DMS 273 (cell line): ENCODE measurements around the gene PDGFB.
A peak's percentile ranks its signal among the peaks of the same experiment; 100 is the strongest.

ENCODE experiments used
- DNase-seq: peaks from one replicate; lab custom pipeline; 2025; ENCODE audit not compliant: unreplicated experiment; lab: John Stamatoyannopoulos, UW

PDGFB gene

DNA sequence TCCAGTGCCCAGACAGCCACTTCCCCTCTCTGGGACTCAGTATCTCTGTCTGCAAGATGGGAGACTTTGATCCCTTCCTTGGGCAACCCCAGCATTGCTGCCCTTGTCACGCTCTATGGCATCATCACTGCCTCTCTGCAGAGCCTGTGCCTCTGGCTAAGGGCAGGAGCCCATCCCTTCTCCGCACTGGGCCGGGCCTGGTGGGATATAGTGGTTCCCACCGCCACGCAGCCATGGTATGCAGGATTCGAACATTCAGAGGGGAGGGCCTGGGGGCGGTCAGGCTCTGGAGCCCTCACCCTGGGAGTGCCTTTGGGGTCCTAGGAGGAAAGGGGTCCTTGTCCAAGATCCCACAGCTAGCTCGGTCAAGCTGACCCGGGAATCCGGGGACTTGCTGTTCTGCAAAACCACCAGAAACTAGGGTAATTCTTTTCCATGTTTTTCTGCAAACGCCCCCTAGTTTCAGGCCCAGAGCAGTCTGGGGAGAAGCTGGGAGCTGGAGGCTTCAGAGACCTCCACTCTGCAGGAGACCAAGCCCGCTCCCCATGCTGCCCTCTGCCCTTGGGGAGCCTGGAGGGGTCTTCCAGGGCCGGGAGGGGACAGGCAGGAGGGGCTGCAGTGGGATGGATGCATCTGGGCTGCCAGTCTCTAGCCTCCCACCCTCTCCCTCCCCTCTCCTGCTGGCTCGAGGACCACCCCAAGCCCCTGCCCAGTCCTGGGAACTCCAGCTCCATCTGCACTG lies 67.9 kb downstream of the PDGFB start:
- DNase-seq: no peak

DNA sequence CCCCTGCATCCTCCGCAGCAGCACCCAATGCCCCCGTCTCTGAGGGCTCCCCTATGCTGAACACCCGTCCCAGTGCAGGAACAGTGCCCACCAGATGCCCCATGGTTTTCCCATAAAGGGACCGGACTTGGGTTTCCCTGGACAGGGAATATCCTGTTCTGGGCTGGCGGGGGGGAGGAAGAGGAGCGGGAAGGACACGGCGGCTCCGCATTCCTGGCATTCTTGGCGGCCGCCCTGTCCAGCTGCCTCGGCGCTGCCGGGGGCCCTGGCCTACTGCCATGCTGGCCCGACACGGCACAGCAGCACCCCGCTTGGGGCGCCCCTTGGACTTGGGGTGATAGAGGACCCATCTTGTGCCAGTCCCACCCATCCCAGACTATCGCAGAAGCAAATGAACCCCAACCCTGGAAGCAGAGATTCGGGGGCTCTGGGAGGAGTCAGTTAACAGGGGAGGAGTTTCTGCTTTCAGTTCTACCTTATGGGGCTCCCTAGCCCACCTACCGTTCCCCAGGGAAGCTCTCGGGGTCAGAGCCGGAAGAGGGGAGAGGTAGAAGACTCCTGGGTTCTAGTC lies 68.6 kb downstream of the PDGFB start:
- DNase-seq: peak; percentile 25

DNA sequence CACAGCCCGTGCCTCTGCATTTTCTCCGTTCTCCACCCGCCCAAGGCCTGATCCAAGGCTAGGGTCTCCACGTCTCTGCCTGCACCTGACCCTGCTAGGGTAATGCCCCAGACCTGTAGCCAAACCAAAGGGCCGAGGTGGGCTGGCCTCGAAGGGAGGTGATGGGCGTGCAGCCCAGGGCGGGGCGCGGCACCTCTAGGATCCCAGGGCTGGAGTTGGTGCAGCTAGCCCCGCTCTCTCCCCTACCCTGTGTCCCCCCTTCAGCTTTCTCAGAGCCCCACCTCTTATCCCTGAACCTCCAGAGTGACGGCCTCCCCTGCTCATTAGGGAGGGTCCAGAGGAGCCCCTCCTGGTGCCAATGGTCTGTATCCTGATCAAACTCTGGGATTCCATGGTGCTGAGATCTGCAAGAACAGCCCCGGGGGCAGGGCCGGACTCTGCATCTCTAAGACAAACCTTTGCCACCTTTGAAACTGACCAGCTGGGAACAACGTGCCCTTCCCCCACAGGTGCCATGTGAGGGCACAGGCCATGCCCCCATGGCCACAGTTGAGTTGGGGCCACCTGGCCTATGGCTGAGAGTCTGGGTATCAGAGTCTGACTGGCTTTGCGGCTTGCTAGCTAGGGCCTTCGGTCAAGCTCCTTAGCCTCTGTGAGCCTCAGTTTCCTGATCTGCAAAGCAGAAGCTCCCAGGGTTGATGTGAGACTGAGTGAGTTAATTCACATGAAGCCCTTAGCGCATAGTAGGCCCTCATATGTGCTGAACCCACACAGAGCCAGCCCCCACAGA lies 69.2 kb downstream of the PDGFB start:
- no peak for DNase-seq

DNA sequence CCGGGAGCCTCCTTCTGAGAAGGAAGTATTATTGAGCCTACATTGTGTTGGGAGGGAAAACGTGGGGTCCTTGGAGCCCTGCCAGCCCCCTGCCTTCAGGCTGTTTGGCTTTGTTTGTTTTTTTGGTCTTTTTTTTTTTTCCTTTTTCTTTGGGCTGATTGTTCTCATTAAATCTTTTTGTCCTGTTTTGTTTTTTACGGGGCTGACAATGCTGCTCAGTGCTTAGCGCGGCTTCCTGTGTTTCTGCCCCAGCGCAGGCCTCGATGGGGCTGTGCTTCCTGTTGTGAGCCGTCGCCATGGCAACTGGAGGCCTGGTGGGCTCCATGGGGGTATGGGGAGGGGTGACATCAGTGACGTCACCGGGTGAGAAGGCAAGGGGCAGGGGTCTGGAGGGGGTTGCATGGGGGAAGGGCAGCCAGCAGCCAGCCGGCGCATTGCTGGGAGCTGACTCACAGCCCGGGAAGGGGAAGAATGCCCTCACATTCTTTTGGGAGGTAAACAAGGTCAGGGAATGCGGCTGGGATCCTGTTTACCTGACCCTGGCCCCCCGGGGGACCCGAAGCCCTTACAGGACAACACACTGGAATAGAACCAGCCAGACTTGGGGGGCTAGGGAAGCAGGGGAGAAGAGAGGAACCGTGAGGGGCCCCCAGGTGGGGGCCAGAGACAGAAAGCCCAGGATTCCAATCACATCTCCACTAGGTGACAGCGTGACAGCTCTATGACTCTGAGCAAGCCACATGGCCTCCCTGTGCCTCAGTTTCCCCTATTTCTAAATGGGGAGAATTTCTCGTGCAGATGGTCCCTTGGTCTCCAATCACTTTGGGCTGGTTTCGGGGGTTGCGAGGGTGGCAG lies 70.1 kb downstream of the PDGFB start:
- no peak for DNase-seq

DNA sequence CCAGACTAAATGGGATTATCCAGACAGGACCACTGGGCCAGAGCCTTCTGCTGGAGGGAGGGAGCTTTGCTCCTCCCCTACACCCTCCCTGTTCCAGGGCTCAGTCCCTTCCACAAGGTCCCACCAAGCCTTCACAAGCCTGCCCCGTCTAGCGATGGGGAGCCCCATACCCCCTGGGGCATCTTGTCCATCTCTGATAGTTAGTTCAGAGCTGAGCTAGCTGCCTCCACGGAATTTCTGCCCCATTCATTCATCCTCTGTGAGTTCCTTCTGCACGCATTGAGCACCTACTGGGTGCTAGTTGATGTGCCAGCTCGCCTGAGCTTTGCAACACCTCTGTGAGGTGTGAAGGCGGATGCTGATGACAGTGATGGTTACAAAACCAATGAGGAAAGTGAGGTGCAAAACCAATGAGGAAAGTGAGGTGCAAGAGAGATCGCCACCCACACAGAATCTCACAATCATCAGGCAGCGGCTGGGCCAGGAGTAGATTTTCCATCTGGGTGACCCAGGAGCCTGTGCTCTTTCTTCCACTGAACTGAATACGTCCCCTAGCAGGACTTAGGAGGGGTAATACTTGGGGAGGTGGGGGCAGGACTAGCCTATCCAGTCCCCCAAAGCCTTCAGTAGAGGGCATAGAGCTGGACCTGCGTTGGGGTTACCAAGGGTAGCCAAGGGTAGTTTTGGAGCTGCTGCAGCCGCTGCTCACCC lies 70.8 kb downstream of the PDGFB start:
- no peak for DNase-seq
